GF-D8 (cell line): ENCODE data around the gene VIPAS39.
"Not testable (repeated sequence)": the region's sequence is repeated elsewhere in the genome, so short reads cannot be mapped to it uniquely, and the experiment has no call there.

Experiments
- DNase-seq: peaks from one replicate; lab custom pipeline; 2025; lab: John Stamatoyannopoulos, UW

VIPAS39 gene

DNA sequence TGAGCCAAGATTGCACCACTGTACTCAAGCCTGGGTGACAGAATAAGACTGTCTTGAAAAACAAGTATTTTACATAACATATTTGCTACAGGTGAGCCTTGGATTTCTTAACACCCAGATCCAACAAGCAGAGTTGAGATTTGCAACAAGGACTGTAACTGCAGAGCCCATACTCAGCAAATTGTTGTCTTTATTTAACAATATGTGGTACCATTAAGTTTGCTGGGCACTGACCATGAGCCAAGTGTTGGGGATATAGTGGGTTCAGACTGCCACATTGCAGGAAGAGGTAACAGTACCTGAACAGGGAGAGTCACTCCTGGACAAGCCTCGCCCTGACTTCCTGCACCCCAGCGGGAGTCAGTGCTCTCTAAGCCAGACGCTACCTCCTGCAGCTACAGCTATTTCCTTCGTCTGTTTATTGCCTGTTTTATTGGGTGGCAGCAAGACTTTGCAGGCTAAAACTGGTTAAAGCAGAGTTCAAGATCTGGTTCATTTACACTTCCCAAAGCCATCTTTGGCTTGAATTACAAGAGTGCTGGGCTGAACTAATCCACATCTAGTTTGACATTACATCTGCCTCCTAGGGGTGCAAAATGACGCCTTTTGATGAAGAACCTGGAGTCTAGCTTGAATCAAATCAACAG, 12.9 kb upstream of the VIPAS39 start:
- DNase-seq = no peak

DNA sequence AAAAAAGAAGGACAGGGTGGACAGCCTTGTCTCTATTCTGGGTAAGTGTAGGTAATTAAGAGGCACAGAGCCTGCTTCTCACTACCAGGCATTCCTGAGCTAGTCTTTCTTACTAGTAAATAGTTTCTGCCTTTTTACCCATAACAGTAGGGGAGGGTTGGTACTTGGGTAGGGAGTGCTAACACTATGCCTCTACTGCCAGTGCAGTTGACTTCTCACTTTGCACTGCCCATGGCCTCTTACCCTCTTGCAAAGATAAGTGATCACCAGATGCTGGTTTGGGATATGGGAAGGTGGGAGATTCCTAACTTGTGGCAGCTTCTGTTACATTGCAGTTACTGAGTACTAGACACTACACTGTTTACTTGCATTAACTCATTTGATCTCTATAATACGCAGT, 12.1 kb upstream of the VIPAS39 start:
- DNase-seq = no peak

DNA sequence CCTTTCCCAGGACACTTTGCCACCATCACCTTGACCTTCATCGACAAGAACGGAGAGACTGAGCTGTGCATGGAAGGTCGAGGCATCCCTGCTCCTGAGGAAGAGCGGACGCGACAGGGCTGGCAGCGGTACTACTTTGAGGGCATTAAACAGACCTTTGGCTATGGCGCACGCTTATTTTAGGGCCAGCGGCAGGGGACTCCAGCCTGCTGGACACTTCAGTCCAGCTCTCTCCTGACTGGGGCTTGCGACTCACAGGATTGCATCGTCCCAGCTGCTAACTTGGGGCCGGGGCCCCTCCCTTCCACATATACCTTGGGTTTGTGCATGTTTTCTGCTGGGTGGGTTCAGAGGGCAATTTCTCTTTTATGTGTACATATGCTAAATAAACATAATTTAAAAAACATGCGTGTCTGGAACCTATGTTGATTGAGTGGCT, 11.7 kb upstream of the VIPAS39 start:
- DNase-seq = no peak

- DNase-seq = no peak
These were observed 10.4 kb upstream of the VIPAS39 start for GRCh38 chr14:77467801-77468200.

- DNase-seq = peak; percentile 3
These were observed 1.8 kb upstream of the VIPAS39 start for GRCh38 chr14:77459072-77459723.

DNA sequence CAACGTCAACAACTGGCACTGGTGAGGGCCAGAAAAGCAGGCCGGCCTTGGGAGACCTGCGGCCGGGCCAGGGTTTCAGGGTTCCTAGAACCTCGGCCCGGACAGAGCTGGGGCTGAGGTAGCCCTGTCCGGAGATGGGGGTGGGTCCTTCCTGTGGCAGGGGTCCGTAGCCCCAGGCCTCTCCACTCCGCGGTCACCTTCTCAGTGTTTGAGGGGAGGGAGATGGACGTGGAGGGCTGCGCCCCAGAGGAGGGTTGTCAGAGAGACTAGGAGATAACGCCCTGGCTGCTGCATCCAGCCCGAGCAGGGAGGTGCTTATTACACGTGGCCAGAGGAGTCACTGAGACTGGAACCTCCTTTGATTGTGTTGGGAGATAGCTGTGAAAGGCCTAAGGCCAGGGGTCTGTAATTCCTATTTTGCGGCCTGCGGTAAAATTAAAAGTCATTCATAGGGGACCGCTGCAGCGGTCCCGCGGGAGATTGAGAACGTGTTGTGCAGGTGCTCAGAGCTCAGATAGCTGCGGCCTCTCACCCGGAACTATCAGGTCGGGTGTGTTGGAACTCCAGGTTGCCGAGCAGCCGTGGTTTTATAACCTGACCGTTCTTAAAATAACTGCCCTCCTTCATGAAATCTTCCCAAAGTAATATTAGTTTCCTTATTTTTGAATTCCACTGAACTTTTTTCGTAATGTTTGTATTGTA, 999 bp upstream of the VIPAS39 start:
- DNase-seq = peak; percentile 33

- no peak for DNase-seq
These were observed 283 bp downstream of the VIPAS39 start for GRCh38 chr14:77457115-77457521.

DNA sequence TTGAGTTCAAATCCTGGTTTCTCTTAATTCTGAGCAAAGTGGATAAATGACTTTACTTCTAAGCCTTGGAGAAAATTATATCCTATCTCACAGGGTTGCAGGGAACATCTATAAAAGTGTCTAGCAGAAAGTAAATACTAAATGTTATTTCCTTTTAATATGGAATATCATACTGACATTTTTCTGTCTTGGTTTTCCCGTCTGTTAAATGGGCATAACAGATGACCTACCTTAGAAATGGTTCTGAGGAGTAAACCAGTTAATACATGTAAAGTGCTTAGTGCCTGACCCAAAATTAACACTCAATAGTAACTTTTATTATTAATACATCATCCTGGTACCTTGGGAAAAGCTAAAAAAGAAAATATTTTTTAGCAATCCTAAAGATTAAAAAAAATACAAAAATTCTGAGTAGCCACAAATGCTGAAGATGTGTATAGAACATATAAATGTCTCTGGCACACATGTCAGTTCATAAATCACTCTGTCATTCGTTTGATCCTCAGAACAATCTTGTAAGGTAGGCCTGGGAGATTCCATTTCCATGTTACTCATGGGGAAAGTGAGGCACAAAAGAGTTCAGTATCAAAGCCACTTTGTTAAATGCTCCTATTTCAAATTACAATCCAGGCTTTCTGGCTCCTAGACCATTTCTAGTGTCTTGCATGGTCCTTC, 1.3 kb downstream of the VIPAS39 start:
- no peak for DNase-seq

DNA sequence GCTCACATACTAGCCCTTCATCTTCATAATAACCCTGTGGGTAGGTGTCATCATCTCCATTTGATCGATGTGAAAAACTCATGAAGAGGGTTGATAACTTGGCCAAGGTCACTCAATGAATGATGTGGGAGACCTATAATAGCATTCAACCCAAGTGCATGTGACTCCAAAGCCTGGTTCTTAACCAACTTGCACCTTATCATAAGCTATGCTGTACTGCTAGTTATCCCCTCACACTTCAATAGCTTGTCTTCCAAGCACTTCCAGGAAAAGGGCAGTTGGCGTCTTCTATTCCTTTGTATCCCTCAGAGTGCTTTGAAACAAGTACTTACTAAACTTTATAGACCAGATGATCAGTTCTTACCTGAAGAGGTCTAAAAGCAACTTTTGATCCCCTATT, 15.2 kb downstream of the VIPAS39 start:
- no peak for DNase-seq

DNA sequence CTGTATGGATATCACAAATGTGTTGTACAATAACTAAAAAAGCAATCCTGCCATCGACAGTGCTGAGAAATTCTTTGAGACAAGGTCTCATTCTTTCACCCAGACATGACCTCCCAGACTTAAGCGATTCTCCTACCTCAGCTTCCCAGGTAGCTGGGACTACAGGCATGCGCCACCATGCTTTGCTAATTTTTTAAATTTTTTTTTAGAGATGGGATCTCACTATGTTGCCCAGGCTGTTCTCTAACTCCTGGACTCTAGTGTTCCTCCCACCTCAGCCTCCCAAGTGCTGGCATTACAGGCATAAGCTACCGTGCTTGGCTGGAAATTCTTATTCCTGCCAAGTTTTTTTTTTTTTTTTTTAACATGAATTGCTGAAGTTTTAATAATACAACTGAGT, 17.5 kb downstream of the VIPAS39 start:
- no peak for DNase-seq

DNA sequence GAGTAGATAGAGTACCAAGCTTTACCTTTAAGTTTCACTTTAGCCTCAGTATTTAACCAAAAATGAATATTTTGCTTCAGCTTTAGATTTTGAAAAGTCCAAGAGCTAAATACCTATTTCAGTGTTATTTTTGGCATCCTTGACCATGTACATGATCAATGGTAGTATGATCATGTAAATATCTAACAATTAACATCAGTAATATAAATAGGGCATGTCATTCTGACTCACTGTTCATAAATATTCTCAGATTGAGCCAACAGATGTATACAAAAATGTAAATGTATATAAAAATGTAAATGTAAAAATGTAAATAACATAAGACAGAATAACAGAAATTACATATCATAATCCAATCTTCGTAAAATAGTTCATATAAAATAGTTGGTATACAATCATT, 18.8 kb downstream of the VIPAS39 start:
- no peak for DNase-seq

DNA sequence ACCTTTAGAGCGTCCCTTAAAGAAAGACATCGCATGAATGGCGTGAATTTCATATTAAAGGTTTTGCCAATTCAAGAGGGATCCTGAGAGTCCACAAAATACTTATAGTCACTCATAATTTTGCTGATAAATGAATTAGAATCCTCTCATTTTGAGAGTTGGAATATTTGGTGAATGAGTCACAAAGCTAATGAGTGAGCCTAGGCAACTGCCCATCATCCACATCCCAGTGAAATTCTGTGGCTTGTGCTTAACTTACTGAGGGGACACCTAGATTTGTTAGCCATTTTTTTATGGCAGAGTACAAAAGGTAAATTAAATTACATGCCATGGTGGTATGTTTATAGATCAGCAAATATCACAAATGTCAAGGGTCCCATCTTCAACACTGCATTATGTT, 21.4 kb downstream of the VIPAS39 start:
- no peak for DNase-seq

DNA sequence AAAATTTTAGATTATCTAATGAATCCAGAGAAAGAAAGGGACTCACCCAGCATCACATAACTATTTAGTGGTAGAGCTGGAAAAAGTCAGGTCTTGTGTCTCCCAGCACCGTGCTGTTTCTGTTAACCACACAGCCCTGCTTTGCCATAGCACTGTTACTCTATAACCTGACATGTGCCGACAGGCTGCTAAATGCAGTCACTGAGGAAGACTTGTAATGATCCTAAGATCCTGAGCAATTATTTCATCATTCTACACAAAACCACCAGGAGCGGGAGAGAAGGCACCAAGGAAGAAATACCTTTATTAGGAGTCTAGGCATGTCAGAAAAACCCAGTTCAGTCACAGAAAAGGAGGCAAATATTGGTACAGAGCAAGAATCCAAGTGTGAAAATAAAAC, 31.0 kb downstream of the VIPAS39 start:
- DNase-seq = no peak

GRCh38 chr14:77424862-77425261, 32.5 kb downstream of the VIPAS39 start:
- no peak for DNase-seq

GRCh38 chr14:77423423-77423822, 34.0 kb downstream of the VIPAS39 start, which contains the start of gene NOXRED1:
NOXRED1 (minus strand) TSS chr14:77423523; CDS start chr14:77422889, 634 bp downstream.
- DNase-seq = no peak

DNA sequence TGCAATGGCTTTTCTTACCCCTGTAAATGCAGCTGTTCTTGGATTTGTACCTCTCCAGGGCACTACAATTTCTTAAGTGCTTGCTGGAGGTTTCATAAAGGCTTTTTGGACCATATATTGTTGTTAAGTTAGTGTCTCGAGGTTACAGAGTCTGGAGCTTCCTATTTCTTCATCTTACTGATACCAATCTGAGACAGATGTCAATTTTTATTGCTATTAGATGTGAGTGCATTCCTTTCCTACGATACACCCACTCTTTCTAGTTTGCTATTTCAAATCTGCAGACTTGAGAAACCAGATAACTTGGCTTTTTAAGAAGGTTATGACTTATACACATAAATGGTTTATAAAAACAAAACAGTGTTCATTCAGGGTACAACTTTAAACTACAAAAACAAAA, 36.2 kb downstream of the VIPAS39 start:
- DNase-seq = peak; percentile 66

GRCh38 chr14:77416836-77417235, 40.6 kb downstream of the VIPAS39 start:
- no peak for DNase-seq

GRCh38 chr14:77416098-77416497, 41.3 kb downstream of the VIPAS39 start:
- DNase-seq = not testable (repeated sequence)

- DNase-seq = not testable (repeated sequence)
These were observed 41.9 kb downstream of the VIPAS39 start for GRCh38 chr14:77415403-77416030.

- no peak for DNase-seq
These were observed 48.3 kb downstream of the VIPAS39 start for GRCh38 chr14:77409131-77409533.

DNA sequence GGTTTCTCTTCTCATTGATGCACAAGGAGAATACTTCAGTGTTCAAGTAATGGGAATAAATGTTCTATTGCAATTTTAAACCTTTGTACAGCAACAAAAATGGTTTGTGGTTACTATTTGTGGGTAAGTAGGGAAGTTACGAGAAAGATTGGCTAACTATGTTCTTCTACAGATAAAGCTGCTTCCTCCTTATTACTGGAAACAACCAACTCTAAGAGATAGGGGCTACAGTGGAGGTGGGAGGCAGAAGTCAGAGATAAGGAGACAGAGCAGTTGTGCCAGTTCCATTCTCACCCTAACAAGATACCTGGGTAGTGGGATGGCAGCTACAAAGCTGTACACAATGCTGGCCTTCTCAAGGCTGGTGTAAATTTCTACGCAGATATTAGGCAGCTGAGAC, 50.2 kb downstream of the VIPAS39 start:
- peak; percentile 80 for DNase-seq

- DNase-seq = peak; percentile 47
These were observed 50.7 kb downstream of the VIPAS39 start for GRCh38 chr14:77406718-77407117.
